OCI-LY1 (cell line): Measurements from ENCODE around the gene CDH4.

Experiments
- EZH2 ChIP-seq: fragments of 200-600 bp; sonication (generic), shearing (Covaris generic); IDR thresholded peaks from 2 replicates; pipeline ENCODE4 v1.8.0; 2017; ENCODE audit warnings: borderline replicate concordance, mixed run types, mild to moderate bottlenecking, antibody characterized with exemption, low read length, moderate library complexity, mixed read lengths
- TF ChIP-seq, protein P1 (sequence below): fragments of 200-600 bp; sonication (generic), shearing (Covaris generic); IDR thresholded peaks from 2 replicates; pipeline ENCODE4 v1.5.1; 2017; ENCODE audit warnings: mild to moderate bottlenecking, antibody characterized with exemption, low read length, moderate library complexity, mixed read lengths

DNA sequence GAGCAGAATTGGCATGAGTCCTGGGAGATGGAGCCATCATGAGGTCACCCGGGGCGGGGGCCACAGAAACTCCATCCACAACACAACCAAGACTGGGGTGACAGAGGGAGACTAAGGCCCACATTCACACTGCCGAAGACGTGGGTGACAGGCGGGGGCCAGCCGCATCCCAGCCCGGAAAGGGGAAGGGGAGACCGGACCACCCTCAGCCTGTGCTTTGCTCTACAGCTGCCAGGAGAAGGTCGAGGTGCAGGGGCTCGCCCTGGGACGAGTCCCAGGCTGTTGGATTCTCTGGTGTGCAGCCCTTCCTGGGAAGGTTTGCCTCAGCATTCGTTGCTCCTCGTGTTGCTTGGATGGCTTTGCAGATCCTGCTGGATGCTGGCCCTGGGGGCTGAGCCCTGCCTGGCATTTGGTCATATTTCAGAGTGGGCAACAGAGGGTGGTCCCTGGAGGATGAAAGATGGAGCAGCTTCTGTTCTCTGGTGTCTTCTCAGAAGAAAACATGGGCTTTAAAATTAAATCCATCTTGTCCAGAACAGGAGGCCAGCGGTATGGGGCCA is 484.8 kb downstream of the CDH4 start:
- TF ChIP-seq, protein P1, sequence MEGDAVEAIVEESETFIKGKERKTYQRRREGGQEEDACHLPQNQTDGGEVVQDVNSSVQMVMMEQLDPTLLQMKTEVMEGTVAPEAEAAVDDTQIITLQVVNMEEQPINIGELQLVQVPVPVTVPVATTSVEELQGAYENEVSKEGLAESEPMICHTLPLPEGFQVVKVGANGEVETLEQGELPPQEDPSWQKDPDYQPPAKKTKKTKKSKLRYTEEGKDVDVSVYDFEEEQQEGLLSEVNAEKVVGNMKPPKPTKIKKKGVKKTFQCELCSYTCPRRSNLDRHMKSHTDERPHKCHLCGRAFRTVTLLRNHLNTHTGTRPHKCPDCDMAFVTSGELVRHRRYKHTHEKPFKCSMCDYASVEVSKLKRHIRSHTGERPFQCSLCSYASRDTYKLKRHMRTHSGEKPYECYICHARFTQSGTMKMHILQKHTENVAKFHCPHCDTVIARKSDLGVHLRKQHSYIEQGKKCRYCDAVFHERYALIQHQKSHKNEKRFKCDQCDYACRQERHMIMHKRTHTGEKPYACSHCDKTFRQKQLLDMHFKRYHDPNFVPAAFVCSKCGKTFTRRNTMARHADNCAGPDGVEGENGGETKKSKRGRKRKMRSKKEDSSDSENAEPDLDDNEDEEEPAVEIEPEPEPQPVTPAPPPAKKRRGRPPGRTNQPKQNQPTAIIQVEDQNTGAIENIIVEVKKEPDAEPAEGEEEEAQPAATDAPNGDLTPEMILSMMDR = no peak
- no peak for TF ChIP-seq EZH2
